GM12891 (cell line): Measurements from ENCODE around the gene MSRB2.

Experiments used
- POLR2A ChIP-seq: IDR thresholded peaks from 2 replicates; pipeline ENCODE4 v1.6.1; 2011; ENCODE audit warnings: low read depth, low read length, control low read depth
- POLR2AphosphoS5 ChIP-seq: IDR thresholded peaks from 2 replicates; pipeline ENCODE4 v1.6.1; 2011; ENCODE audit warnings: low read depth, low read length, control low read depth
- POU2F2 ChIP-seq: IDR thresholded peaks from 2 replicates; pipeline ENCODE4 v1.6.1; 2011; ENCODE audit warnings: low read depth, mild to moderate bottlenecking, control low read depth, low read length, moderate library complexity
- SPI1 ChIP-seq: IDR thresholded peaks from 2 replicates; pipeline ENCODE4 v1.6.1; 2011; ENCODE audit warnings: low read depth, low read length, control low read depth
- TAF1 ChIP-seq: IDR thresholded peaks from 2 replicates; pipeline ENCODE4 v1.6.1; 2011; ENCODE audit warnings: low read depth, low read length, control low read depth

DNA sequence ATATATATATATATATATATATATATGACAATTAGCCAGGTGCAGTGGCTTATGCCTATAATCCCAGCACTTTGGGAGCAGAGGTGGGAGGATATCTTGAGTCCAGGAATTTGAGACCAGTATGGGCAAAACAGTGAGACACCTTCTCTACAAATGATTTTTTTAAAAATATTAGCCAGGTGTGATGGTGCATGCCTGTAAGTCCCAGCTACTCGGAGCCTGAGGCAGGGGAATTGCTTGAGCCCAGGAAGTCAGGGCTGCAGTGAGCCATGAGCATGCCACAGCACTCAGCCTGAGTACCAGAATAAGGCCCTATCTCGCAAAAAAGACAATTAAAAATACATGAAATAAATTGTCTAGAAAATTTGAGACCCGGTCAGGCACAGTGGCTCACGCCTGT, 47.2 kb upstream of the MSRB2 start:
- TF ChIP-seq POLR2A: no peak
- TF ChIP-seq TAF1: no peak
- TF ChIP-seq POLR2AphosphoS5: no peak
- TF ChIP-seq POU2F2: no peak
- no peak for TF ChIP-seq SPI1
